Choroid plexus epithelial cell (primary cell): ENCODE measurements around the gene MYT1.

ENCODE experiments used
- DNase-seq: peaks from one replicate; pipeline ENCODE4 v3.0.0-alpha.2; 2010; ENCODE audit warnings: low read depth
- H3K4me3 ChIP-seq: 2 replicates; pipeline ENCODE4 v1.5.1; 2011; ENCODE audit warnings: low read depth, mild to moderate bottlenecking, control low read depth, low read length, moderate library complexity
- CTCF ChIP-seq: conservative IDR thresholded peaks from 2 replicates; pipeline ENCODE4 v1.5.1; 2011; ENCODE audit warnings: low read depth, mild to moderate bottlenecking, control low read depth, inconsistent platforms, low read length, moderate library complexity

Gene MYT1

GRCh38 chr20:64160118-64160517 lies 4.1 kb upstream of the MYT1 start:
- H3K4me3 ChIP-seq = no peak overlapping the region
- DNase-seq = no peak
- TF ChIP-seq CTCF = no peak

GRCh38 chr20:64160526-64161355 lies 3.5 kb upstream of the MYT1 start:
- no peak overlapping the region for H3K4me3 ChIP-seq
- no peak for DNase-seq
- no peak for TF ChIP-seq CTCF

- TF ChIP-seq CTCF = no peak
- DNase-seq = peak; percentile 64
Measured at GRCh38 chr20:64161356-64162238, 2.7 kb upstream of the MYT1 start.

GRCh38 chr20:64162239-64162910 lies 1.9 kb upstream of the MYT1 start:
- no peak for TF ChIP-seq CTCF
- no peak for DNase-seq

More at GRCh38 chr20:64161356-64162238, 2.7 kb upstream of the MYT1 start:
- no peak overlapping the region for H3K4me3 ChIP-seq

GRCh38 chr20:64163776-64164122 lies 503 bp upstream of the MYT1 start:
- DNase-seq = no peak
- no peak overlapping the region for H3K4me3 ChIP-seq
- no peak for TF ChIP-seq CTCF

More at GRCh38 chr20:64162239-64162910, 1.9 kb upstream of the MYT1 start:
- no peak overlapping the region for H3K4me3 ChIP-seq

- H3K4me3 ChIP-seq = no peak overlapping the region
- TF ChIP-seq CTCF = no peak
- DNase-seq = no peak
Measured at GRCh38 chr20:64165866-64166600, 1.8 kb downstream of the MYT1 start.
